HEK293 (cell line): ENCODE data around the gene CD109.

Experiments used
- CTCF ChIA-PET: fragments of 350-600 bp; formaldehyde crosslinking; extraction: SDS; loops from one replicate; lab custom pipeline; 2021; ENCODE audit warnings: antibody characterized with exemption; lab: Yijun Ruan, JAX
- POLR2A ChIA-PET: fragments of 300-600 bp; formaldehyde crosslinking; extraction: SDS; loops from one replicate; lab custom pipeline; 2020; ENCODE audit warnings: antibody characterized with exemption, inconsistent platforms; lab: Yijun Ruan, JAX
- H3K27ac ChIP-seq: fragments of 200-500 bp; sonication (Bioruptor generic); 2 replicates; pipeline ENCODE4 v1.5.1; 2014; ENCODE audit warnings: low read depth, low read length, control low read depth, inconsistent platforms; ENCODE audit errors: extremely low read depth
- H3K36me3 ChIP-seq, 2 experiments: fragments of 200-500 bp in 1 of 2; sonication (Bioruptor generic) in 1 of 2; 1 replicate in 1 of 2; 2 replicates in 1 of 2; pipeline ENCODE4 v1.5.1; 2014 to 2017; ENCODE audit warnings: inconsistent platforms in 2 of 2, low read length in 2 of 2; ENCODE audit not compliant: control insufficient read depth in 2 of 2, insufficient read depth in 1 of 2
- H3K4me1 ChIP-seq: fragments of 200-500 bp; sonication (Bioruptor generic); 2 replicates; pipeline ENCODE4 v1.5.1; 2014; ENCODE audit warnings: mild to moderate bottlenecking, low read length, inconsistent platforms; ENCODE audit not compliant: control insufficient read depth, insufficient read depth
- H3K4me3 ChIP-seq: 2 replicates; pipeline ENCODE4 v1.5.1; 2011; ENCODE audit warnings: low read depth, mild to moderate bottlenecking, control low read depth, low read length, moderate library complexity
- H3K9me3 ChIP-seq: fragments of 200-500 bp; sonication (Bioruptor generic); 2 replicates; pipeline ENCODE4 v1.5.1; 2014; ENCODE audit warnings: low read depth, low read length, inconsistent platforms; ENCODE audit not compliant: control insufficient read depth, insufficient read depth
- GLI4 ChIP-seq: fragments of 450-650 bp; formaldehyde crosslinking; IDR thresholded peaks from 2 replicates; pipeline ENCODE4 v1.5.1; 2016; ENCODE audit warnings: missing biosample characterization, missing genetic modification characterization
- INSM2 ChIP-seq: fragments of 450-650 bp; formaldehyde crosslinking; IDR thresholded peaks from 2 replicates; pipeline ENCODE4 v1.5.1; 2016; ENCODE audit warnings: missing biosample characterization, missing genetic modification characterization
- KLF16 ChIP-seq: fragments of 450-650 bp; formaldehyde crosslinking; IDR thresholded peaks from 2 replicates; pipeline ENCODE4 v1.5.1; 2017; ENCODE audit warnings: missing biosample characterization, missing genetic modification characterization
- MEIS1 ChIP-seq: sonication (generic); formaldehyde crosslinking; IDR thresholded peaks from 2 replicates; pipeline ENCODE4 v1.8.1; 2022; ENCODE audit warnings: missing genetic modification reagents, mild to moderate bottlenecking, borderline replicate concordance
- MZF1 ChIP-seq: fragments of 450-650 bp; formaldehyde crosslinking; IDR thresholded peaks from 2 replicates; pipeline ENCODE4 v1.5.1; 2017; ENCODE audit warnings: missing biosample characterization, missing genetic modification characterization, borderline replicate concordance
- YY2 ChIP-seq: fragments of 450-650 bp; formaldehyde crosslinking; IDR thresholded peaks from 2 replicates; pipeline ENCODE4 v1.5.1; 2016; ENCODE audit warnings: missing biosample characterization, missing genetic modification characterization
- ZBTB20 ChIP-seq: fragments of 450-650 bp; formaldehyde crosslinking; IDR thresholded peaks from 2 replicates; pipeline ENCODE4 v1.5.1; 2016; ENCODE audit warnings: missing biosample characterization, missing genetic modification characterization
- ZFHX2 ChIP-seq: fragments of 450-650 bp; formaldehyde crosslinking; conservative IDR thresholded peaks from 2 replicates; pipeline ENCODE4 v1.5.1; 2016; ENCODE audit warnings: missing biosample characterization, missing genetic modification characterization
- ZNF18 ChIP-seq: fragments of 450-650 bp; formaldehyde crosslinking; IDR thresholded peaks from 2 replicates; pipeline ENCODE4 v1.5.1; 2016; ENCODE audit warnings: missing biosample characterization, missing genetic modification characterization
- ZNF280C ChIP-seq: fragments of 450-650 bp; formaldehyde crosslinking; IDR thresholded peaks from 2 replicates; pipeline ENCODE4 v1.5.1; 2016; ENCODE audit warnings: missing biosample characterization, missing genetic modification characterization
- ZNF362 ChIP-seq: fragments of 450-650 bp; formaldehyde crosslinking; IDR thresholded peaks from 2 replicates; pipeline ENCODE4 v1.5.1; 2016; ENCODE audit warnings: missing biosample characterization, missing genetic modification characterization
- ZNF423 ChIP-seq: fragments of 450-650 bp; formaldehyde crosslinking; IDR thresholded peaks from 2 replicates; pipeline ENCODE4 v1.5.1; 2016; ENCODE audit warnings: missing biosample characterization, missing genetic modification characterization
- ZNF501 ChIP-seq: fragments of 450-650 bp; formaldehyde crosslinking; IDR thresholded peaks from 2 replicates; pipeline ENCODE4 v1.5.1; 2016; ENCODE audit warnings: missing biosample characterization, missing genetic modification characterization
- ZNF548 ChIP-seq: fragments of 450-650 bp; formaldehyde crosslinking; IDR thresholded peaks from 2 replicates; pipeline ENCODE4 v1.5.1; 2016; ENCODE audit warnings: missing biosample characterization, missing genetic modification characterization
- ZNF585B ChIP-seq: fragments of 450-650 bp; formaldehyde crosslinking; IDR thresholded peaks from 2 replicates; pipeline ENCODE4 v1.5.1; 2016; ENCODE audit warnings: missing biosample characterization, missing genetic modification characterization
- ZNF639 ChIP-seq: fragments of 450-650 bp; formaldehyde crosslinking; IDR thresholded peaks from 2 replicates; pipeline ENCODE4 v1.5.1; 2016; ENCODE audit warnings: missing biosample characterization, missing genetic modification characterization
- ZNF701 ChIP-seq: fragments of 450-650 bp; formaldehyde crosslinking; IDR thresholded peaks from 2 replicates; pipeline ENCODE4 v1.5.1; 2016; ENCODE audit warnings: missing biosample characterization, missing genetic modification characterization
- ZNF747 ChIP-seq: fragments of 450-650 bp; formaldehyde crosslinking; IDR thresholded peaks from 2 replicates; pipeline ENCODE4 v1.5.1; 2016; ENCODE audit warnings: missing biosample characterization, missing genetic modification characterization
- ZSCAN16 ChIP-seq: fragments of 450-650 bp; formaldehyde crosslinking; IDR thresholded peaks from 2 replicates; pipeline ENCODE4 v1.5.1; 2016; ENCODE audit warnings: missing biosample characterization, missing genetic modification characterization
- ZSCAN30 ChIP-seq: fragments of 450-650 bp; IDR thresholded peaks from 2 replicates; pipeline ENCODE4 v1.5.1; 2018; ENCODE audit warnings: missing biosample characterization, mild to moderate bottlenecking, missing genetic modification characterization, moderate library complexity
- TF ChIP-seq, protein P1 (sequence below): fragments of 450-650 bp; formaldehyde crosslinking; IDR thresholded peaks from 2 replicates; pipeline ENCODE4; 2016; ENCODE audit warnings: missing biosample characterization, missing genetic modification characterization
- TF ChIP-seq, protein P2 (sequence below): IDR thresholded peaks from 2 replicates; pipeline ENCODE4 v1.6.1; 2011; ENCODE audit warnings: mild to moderate bottlenecking, low read depth, low read length, borderline replicate concordance
- TF ChIP-seq, protein P3 (sequence below): fragments of 450-650 bp; formaldehyde crosslinking; IDR thresholded peaks from 2 replicates; pipeline ENCODE4 v1.5.1; 2016; ENCODE audit warnings: missing biosample characterization, missing genetic modification characterization, borderline replicate concordance

CD109 gene

GRCh38 chr6:73733791-73734190 is 37.8 kb downstream of the CD109 start:
- CTCF ChIA-PET = interaction anchor here (0.5 to 4.9 kb wide), 42 partner anchors 10 to 1819 kb away, joined by 3 to 179 read pairs (median 6); partner anchors contain the start of gene COL12A1
- H3K4me3 ChIP-seq = no peak overlapping the region
- H3K36me3 ChIP-seq = peaks cover 0 to 11% of the 10 kb centered on the region in 2 experiments; a peak in 1 of 3 replicates
- no peaks in the 10 kb centered on the region for H3K9me3 ChIP-seq
- POLR2A ChIA-PET = interaction anchor here (0.6 kb wide), 1 partner anchor 251 kb away, joined by 3 read pairs; no protein-coding TSS in a partner anchor
- no peak overlapping the region for H3K27ac ChIP-seq
- H3K4me1 ChIP-seq = no peaks in the 10 kb centered on the region
- TF ChIP-seq ZNF280C (tag by site-specific recombination) = no peak
- no peak for TF ChIP-seq MEIS1 (CRISPR knock-in tag)
- TF ChIP-seq ZFHX2 (tag by site-specific recombination) = no peak
- TF ChIP-seq, protein P1, sequence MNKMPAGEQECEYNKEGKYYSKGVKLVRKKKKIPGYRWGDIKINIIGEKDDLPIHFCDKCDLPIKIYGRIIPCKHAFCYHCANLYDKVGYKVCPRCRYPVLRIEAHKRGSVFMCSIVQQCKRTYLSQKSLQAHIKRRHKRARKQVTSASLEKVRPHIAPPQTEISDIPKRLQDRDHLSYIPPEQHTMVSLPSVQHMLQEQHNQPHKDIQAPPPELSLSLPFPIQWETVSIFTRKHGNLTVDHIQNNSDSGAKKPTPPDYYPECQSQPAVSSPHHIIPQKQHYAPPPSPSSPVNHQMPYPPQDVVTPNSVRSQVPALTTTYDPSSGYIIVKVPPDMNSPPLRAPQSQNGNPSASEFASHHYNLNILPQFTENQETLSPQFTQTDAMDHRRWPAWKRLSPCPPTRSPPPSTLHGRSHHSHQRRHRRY = no peak
- no peak for TF ChIP-seq YY2 (tag by site-specific recombination)
- TF ChIP-seq ZNF501 (tag by site-specific recombination) = no peak
- no peak for TF ChIP-seq ZNF18 (tag by site-specific recombination)
- TF ChIP-seq, protein P2, sequence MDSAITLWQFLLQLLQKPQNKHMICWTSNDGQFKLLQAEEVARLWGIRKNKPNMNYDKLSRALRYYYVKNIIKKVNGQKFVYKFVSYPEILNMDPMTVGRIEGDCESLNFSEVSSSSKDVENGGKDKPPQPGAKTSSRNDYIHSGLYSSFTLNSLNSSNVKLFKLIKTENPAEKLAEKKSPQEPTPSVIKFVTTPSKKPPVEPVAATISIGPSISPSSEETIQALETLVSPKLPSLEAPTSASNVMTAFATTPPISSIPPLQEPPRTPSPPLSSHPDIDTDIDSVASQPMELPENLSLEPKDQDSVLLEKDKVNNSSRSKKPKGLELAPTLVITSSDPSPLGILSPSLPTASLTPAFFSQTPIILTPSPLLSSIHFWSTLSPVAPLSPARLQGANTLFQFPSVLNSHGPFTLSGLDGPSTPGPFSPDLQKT = no peak
- no peak for TF ChIP-seq ZNF548
- no peak for TF ChIP-seq GLI4
- no peak for TF ChIP-seq ZSCAN30 (tag by site-specific recombination)

GRCh38 chr6:73734832-73735453 is 38.9 kb downstream of the CD109 start:
- Histone ChIP-seq H3K9me3 (no peaks in the 10 kb centered on the region), H3K27ac (no peak overlapping the region), H3K4me1 (no peaks in the 10 kb centered on the region), H3K36me3 (peaks cover 0 to 11% of the 10 kb centered on the region in 2 experiments; a peak in 1 of 3 replicates), H3K4me3 (no peak overlapping the region)
- POLR2A ChIA-PET = no interaction called here
- CTCF ChIA-PET = no interaction called here
- TF ChIP-seq ZBTB20 (tag by site-specific recombination) (no peak), ZNF701 (tag by site-specific recombination) (no peak), ZNF585B (tag by site-specific recombination) (no peak), INSM2 (tag by site-specific recombination) (no peak), ZNF639 (tag by site-specific recombination) (no peak), ZNF747 (tag by site-specific recombination) (no peak), MZF1 (tag by site-specific recombination) (no peak), ZNF362 (tag by site-specific recombination) (no peak), ZSCAN16 (no peak), ZNF423 (tag by site-specific recombination) (no peak), KLF16 (no peak)
- TF ChIP-seq, protein P3, sequence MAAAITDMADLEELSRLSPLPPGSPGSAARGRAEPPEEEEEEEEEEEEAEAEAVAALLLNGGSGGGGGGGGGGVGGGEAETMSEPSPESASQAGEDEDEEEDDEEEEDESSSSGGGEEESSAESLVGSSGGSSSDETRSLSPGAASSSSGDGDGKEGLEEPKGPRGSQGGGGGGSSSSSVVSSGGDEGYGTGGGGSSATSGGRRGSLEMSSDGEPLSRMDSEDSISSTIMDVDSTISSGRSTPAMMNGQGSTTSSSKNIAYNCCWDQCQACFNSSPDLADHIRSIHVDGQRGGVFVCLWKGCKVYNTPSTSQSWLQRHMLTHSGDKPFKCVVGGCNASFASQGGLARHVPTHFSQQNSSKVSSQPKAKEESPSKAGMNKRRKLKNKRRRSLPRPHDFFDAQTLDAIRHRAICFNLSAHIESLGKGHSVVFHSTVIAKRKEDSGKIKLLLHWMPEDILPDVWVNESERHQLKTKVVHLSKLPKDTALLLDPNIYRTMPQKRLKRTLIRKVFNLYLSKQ (tag by site-specific recombination) = no peak
